K562 (cell line): ENCODE results near the gene TBC1D1. TPM values are rescaled to one million over a fixed set of nuclear protein-coding genes. Genes with fewer than 3 reads are reported as not detected.

Experiments
- ATAC-seq: fragments of 200-7000 bp; cut with Tn5 transposase; 3 replicates; pipeline ENCODE4 v1.9.1; 2020; ENCODE audit warnings: moderate library complexity
- BruUV-seq: library from RNA; stranded (reverse); fragments of 400-500 nt; replicated peaks from 2 replicates; lab custom pipeline; 2021; lab: Mats Ljungman, UMichigan
- CTCF ChIA-PET: fragments of 300-600 bp; formaldehyde crosslinking; extraction: SDS; loops from one replicate; lab custom pipeline; 2021; ENCODE audit warnings: low intra/inter-chr PET ratio; lab: Yijun Ruan, JAX
- POLR2A ChIA-PET: fragments of 300-600, 350-650 bp; sonication (Branson Sonifier 250); formaldehyde crosslinking; extraction: SDS; loops from one replicate; lab custom pipeline; 2021; ENCODE audit warnings: antibody characterized with exemption, inconsistent platforms; lab: Yijun Ruan, JAX
- DNase-seq, 4 experiments: peaks; one replicate each; pipeline versions ENCODE4 v3.0.0 to v3.0.0-alpha.2; 2011 to 2018; ENCODE audit warnings: low spot score in 3 of 4, mixed read lengths in 3 of 4; ENCODE audit errors: extremely low read depth in 1 of 4
- FAIRE-seq: peaks from 2 replicates; lab custom pipeline; 2011; peaks lifted over from hg19 to GRCh38; lab: Jason Lieb, UNC
- H2AFZ ChIP-seq: 2 replicates; pipeline ENCODE4 v1.6.0; 2011; ENCODE audit warnings: low read depth, low read length, control low read depth, inconsistent platforms
- H3K27ac ChIP-seq: fragments of 200-600 bp; 3 replicates; pipeline ENCODE4 v1.8.0; 2011; ENCODE audit warnings: low read depth, mild to moderate bottlenecking, control low read depth, inconsistent platforms, low read length, moderate library complexity, mixed read lengths; ENCODE audit errors: extremely low read depth
- H3K27me3 ChIP-seq, 2 experiments: fragments of 300-600 bp in 1 of 2; 2 replicates in 1 of 2; 3 replicates in 1 of 2; pipeline versions ENCODE4 v1.6.0 to v1.8.0; 2011; ENCODE audit warnings: inconsistent platforms in 2 of 2, low read length in 2 of 2, mild to moderate bottlenecking in 1 of 2, mixed read lengths in 1 of 2, moderate library complexity in 1 of 2; ENCODE audit not compliant: control insufficient read depth in 2 of 2, insufficient read depth in 2 of 2
- H3K36me3 ChIP-seq: fragments of 300-600 bp; 3 replicates; pipeline ENCODE4 v1.8.0; 2011; ENCODE audit warnings: mild to moderate bottlenecking, low read length, inconsistent platforms; ENCODE audit not compliant: control insufficient read depth, insufficient read depth
- H3K4me1 ChIP-seq, 2 experiments: fragments of 200-600 bp in 1 of 2; replicated peaks in 1 of 2; 2 replicates in 1 of 2; 3 replicates in 1 of 2; pipeline versions ENCODE4 v1.5.1 to v1.8.0; 2011; ENCODE audit warnings: inconsistent platforms in 2 of 2, low read length in 2 of 2, mild to moderate bottlenecking in 1 of 2, mixed read lengths in 1 of 2, moderate library complexity in 1 of 2; ENCODE audit not compliant: control insufficient read depth in 2 of 2, insufficient read depth in 2 of 2
- H3K4me2 ChIP-seq: 2 replicates; pipeline ENCODE4 v1.6.1; 2011; ENCODE audit warnings: low read length, control low read depth, inconsistent platforms, mixed read lengths; ENCODE audit not compliant: insufficient read depth
- H3K4me3 ChIP-seq: fragments of 200-600 bp; sonication (generic), shearing (Covaris generic); 2 replicates; pipeline ENCODE4 v1.5.1; 2016; ENCODE audit warnings: control low read depth, inconsistent platforms
- H3K79me2 ChIP-seq: fragments of 200-600 bp; 3 replicates; pipeline ENCODE4 v1.8.0; 2011; ENCODE audit warnings: low read length, inconsistent platforms; ENCODE audit not compliant: control insufficient read depth, insufficient read depth
- H3K9ac ChIP-seq, 2 experiments: 2 replicates each; pipeline versions ENCODE4 v1.6.0 to v1.6.1; 2011; ENCODE audit warnings: low read depth in 2 of 2, low read length in 2 of 2, control low read depth in 1 of 2, inconsistent platforms in 1 of 2, mild to moderate bottlenecking in 1 of 2, mixed read lengths in 1 of 2; ENCODE audit not compliant: insufficient read depth in 1 of 2
- H3K9me1 ChIP-seq: one replicate; pipeline ENCODE4 v1.6.0; 2011; ENCODE audit warnings: inconsistent platforms, mild to moderate bottlenecking, low read length, moderate library complexity; ENCODE audit not compliant: control insufficient read depth, insufficient read depth
- H3K9me3 ChIP-seq: replicated peaks from 2 replicates; pipeline ENCODE4 v1.5.1; 2011; ENCODE audit warnings: low read depth, low read length, inconsistent platforms; ENCODE audit not compliant: control insufficient read depth, insufficient read depth
- H4K20me1 ChIP-seq: replicated peaks from 2 replicates; pipeline ENCODE4 v1.6.1; 2011; ENCODE audit warnings: low read length, inconsistent platforms, mixed read lengths; ENCODE audit not compliant: control insufficient read depth, insufficient read depth
- E2F5 ChIP-seq: sonication (generic); formaldehyde crosslinking; IDR thresholded peaks from 2 replicates; pipeline ENCODE4 v1.8.0; 2022; ENCODE audit warnings: mild to moderate bottlenecking, missing genetic modification reagents
- GATAD2A ChIP-seq: fragments of 450-650 bp; IDR thresholded peaks from 2 replicates; pipeline ENCODE4 v1.6.1; 2017
- MCM3 ChIP-seq: fragments of 450-650 bp; IDR thresholded peaks from 2 replicates; pipeline ENCODE4 v1.6.1; 2016
- SRSF3 ChIP-seq: fragments of 200-400 bp; formaldehyde crosslinking; IDR thresholded peaks from 2 replicates; pipeline ENCODE4 v1.6.1; 2016; ENCODE audit warnings: mild to moderate bottlenecking, low read length, moderate library complexity; ENCODE audit not compliant: insufficient read depth
- ZNF324 ChIP-seq: fragments of 250-450 bp; sonication (Bioruptor Pico); IDR thresholded peaks from 2 replicates; pipeline ENCODE4 v1.4.0; 2020; ENCODE audit warnings: mild to moderate bottlenecking
- WGBS: fragments of 100-300 bp; shearing (Covaris generic); methylation state at CpG from one replicate; pipeline ENCODE4 v1.1.6; 2016; ENCODE audit warnings: low coverage, mixed read lengths; ENCODE audit not compliant: insufficient coverage; ENCODE audit errors: missing lambda C conversion rate; 5-methylcytosine and 5-hydroxymethylcytosine counted together
- in situ Hi-C: fragments of 300-500 bp; cut with MboI; formaldehyde crosslinking; loops from 4 replicates; pipeline ENCODE4 v1.15.0; 2018; ENCODE audit warnings: inconsistent platforms, mixed read lengths
- intact Hi-C: fragments of 100-400 bp; cut with micrococcal nuclease; formaldehyde crosslinking; loops from 2 replicates; pipeline ENCODE4 v1.14.2; 2022
- polyA plus RNA-seq, 8 experiments: library from polyadenylated mRNA; depleted of rRNA in 4 of 8; stranded (reverse) in 5 of 8; unstranded in 3 of 8; fragments of >200 nt; fragmentation: Nextera tagmentation in 2 of 8; fragmentation: Illumina TruSeq in 1 of 8; extraction: Ambion mirVana in 2 of 8; extraction: Trizol in 1 of 8; gene quantifications; 2 replicates each; pipeline versions ENCODE4 v1.2.1 to v1.2.3, GENCODE V29; 2011 to 2014; ENCODE audit warnings: inconsistent platforms in 1 of 8, missing spikeins in 1 of 8
- total RNA-seq, 7 experiments: library from RNA; depleted of rRNA in 6 of 7; stranded (reverse); fragments of >200 nt in 6 of 7; fragmentation: Illumina TruSeq in 2 of 7; extraction: Trizol in 2 of 7; gene quantifications; 2 replicates each; pipeline versions ENCODE4 v1.2.1 to v1.2.3, GENCODE V29; 2011 to 2021; ENCODE audit warnings: low replicate concordance in 1 of 7

Gene TBC1D1
- total and polyA plus RNA-seq, 9 of the 15 experiments (the other 6 are each of a cell fraction or from before 2014, with no cell fraction given): 0.59 to 14.2 (median 8.8) TPM

- in situ Hi-C loops (no loop called here), intact Hi-C loops (no loop called here)
- Histone ChIP-seq H3K4me2 (no peak overlapping the region), H3K9me1 (no peaks in the 10 kb centered on the region), H3K9ac (no peak overlapping the region), H2AFZ (no peak overlapping the region), H3K27me3 (peaks cover 2 to 49% of the 10 kb centered on the region in 2 experiments; a peak in 4 of 5 replicates), H3K9me3 (no peaks in the 10 kb centered on the region), H3K36me3 (no peaks in the 10 kb centered on the region), H3K4me3 (no peak overlapping the region), H3K4me1 (0 out of 5 replicates have a peak, but pooled peaks cover 0 to 3% of the 10 kb centered on the region in 2 experiments), H4K20me1 (0 out of 2 replicates have a peak, but pooled peaks cover 7% of the 10 kb centered on the region), H3K79me2 (no peaks in the 10 kb centered on the region), H3K27ac (no peak overlapping the region)
- POLR2A ChIA-PET: interaction anchor here (0.6 kb wide), 1 partner anchor 451 kb away, joined by 3 read pairs; no protein-coding TSS in a partner anchor
- no peak for ATAC-seq
- TF ChIP-seq GATAD2A (no peak), SRSF3 (no peak), ZNF324 (no peak), E2F5 (CRISPR knock-in tag) (no peak), MCM3 (no peak)
- BruUV-seq: no TSS peak
- 11% methylated on average over 4 of the region's 4 CpGs for WGBS
- CTCF ChIA-PET: no interaction called here
- FAIRE-seq: no peak
- DNase-seq: no peak
These were observed 215.4 kb downstream of the TBC1D1 start for GRCh38 chr4:38106311-38106710.
